Right atrium auricular region (tissue), 2 donors: ENCODE results near the gene NEK4. TPM values are rescaled to one million over a fixed set of nuclear protein-coding genes. Genes with fewer than 3 reads are reported as not detected.
A peak's percentile ranks its signal among the peaks of the same experiment; 100 is the strongest.

Experiments used
- DNase-seq: peaks from one replicate; pipeline ENCODE4 v3.0.0-alpha.2; 2019; ENCODE audit warnings: low spot score
- H3K27ac ChIP-seq, 2 donors: fragments of 200-600 bp; sonication (generic); 1 replicate in 1 of 2; 2 replicates in 1 of 2; pipeline ENCODE4 v1.5.1; 2016 to 2019
- H3K27me3 ChIP-seq, 2 donors: fragments of 200-600 bp; sonication (generic); one replicate each; pipeline versions ENCODE4 v1.5.1 to v1.6.0; 2017 to 2019
- H3K36me3 ChIP-seq: fragments of 200-600 bp; sonication (generic); one replicate; pipeline ENCODE4 v1.5.1; 2016
- H3K4me1 ChIP-seq, 2 donors: fragments of 200-600 bp; sonication (generic); one replicate each; pipeline versions ENCODE4 v1.5.1 to v1.6.0; 2017 to 2019
- H3K4me3 ChIP-seq, 2 donors: fragments of 200-600 bp; sonication (generic); 1 replicate in 1 of 2; 2 replicates in 1 of 2; pipeline ENCODE4 v1.5.1; 2017 to 2019; ENCODE audit warnings: mild to moderate bottlenecking in 1 of 2, moderate library complexity in 1 of 2
- H3K9me3 ChIP-seq, 2 donors: fragments of 200-600 bp; sonication (generic); one replicate each; pipeline ENCODE4 v1.5.1; 2019
- total RNA-seq, 2 donors: library from RNA; depleted of rRNA; stranded (reverse); fragments of >200 nt; gene quantifications; one replicate each; pipeline ENCODE4 v1.1.0, GENCODE V29; 2016
- TF ChIP-seq, protein P1 (sequence below), 2 donors: fragments of 200-600 bp; sonication (generic); IDR thresholded peaks; one replicate each; pipeline ENCODE4 v1.5.1; 2019; ENCODE audit warnings: antibody characterized with exemption in 2 of 2

NEK4 gene
- total RNA-seq: 10 to 100 TPM; 12.8 to 14.6 TPM

DNA sequence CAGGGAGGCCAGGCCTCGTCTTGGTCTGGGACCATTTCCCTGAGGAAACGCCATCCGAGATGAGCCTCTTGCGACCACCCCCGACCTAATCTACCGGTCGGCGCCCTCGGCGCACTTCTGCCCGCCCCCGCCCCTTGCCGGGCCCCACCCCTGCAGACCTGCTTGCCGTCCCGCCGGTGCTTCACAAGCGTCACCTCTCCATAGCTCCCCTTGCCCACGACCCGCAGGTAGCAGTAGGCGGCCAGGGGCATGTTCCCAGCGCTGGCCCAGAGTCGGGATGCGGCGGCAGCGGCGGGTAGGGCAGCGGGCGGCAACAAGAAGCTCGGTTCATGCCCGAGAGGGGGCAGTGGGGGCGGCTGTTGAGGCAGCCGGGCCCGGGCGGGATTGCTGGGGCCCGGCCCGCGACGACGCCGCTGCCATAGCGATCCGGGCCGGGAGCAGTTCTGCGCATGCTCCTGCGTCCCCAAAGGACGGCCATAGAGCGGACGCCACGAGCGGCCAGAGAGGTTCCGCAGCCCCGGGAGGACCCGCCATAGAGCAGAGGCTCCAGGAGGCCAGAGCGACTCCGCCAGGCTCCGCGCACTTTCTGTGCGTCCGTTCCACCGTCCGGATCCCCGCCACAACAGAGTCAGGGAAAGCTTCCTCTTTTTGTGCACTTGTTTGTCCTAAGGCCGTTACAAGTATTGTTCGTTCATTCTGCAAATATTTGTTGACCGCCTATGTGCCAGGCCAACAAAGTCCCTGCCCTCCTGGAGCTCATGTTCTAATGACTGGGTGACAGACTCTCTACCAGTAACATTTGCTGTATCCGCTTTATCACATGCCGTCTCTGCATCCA lies at the start of gene NEK4:
Gene NEK4, minus strand, starts transcription at position 445 of the 838 bp plus-strand sequence. Its CDS starts 194 bp downstream, at position 251.
- TF ChIP-seq, protein P1, sequence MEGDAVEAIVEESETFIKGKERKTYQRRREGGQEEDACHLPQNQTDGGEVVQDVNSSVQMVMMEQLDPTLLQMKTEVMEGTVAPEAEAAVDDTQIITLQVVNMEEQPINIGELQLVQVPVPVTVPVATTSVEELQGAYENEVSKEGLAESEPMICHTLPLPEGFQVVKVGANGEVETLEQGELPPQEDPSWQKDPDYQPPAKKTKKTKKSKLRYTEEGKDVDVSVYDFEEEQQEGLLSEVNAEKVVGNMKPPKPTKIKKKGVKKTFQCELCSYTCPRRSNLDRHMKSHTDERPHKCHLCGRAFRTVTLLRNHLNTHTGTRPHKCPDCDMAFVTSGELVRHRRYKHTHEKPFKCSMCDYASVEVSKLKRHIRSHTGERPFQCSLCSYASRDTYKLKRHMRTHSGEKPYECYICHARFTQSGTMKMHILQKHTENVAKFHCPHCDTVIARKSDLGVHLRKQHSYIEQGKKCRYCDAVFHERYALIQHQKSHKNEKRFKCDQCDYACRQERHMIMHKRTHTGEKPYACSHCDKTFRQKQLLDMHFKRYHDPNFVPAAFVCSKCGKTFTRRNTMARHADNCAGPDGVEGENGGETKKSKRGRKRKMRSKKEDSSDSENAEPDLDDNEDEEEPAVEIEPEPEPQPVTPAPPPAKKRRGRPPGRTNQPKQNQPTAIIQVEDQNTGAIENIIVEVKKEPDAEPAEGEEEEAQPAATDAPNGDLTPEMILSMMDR (IDR thresholded peaks at IDR 0.05): no peak
- peak; percentile 85 for DNase-seq
- Histone ChIP-seq H3K27ac (peak within 1 kb of the TSS; percentile 68 to 76), H3K9me3 (no peaks in the 10 kb centered on the region), H3K36me3 (peaks cover 8% of the 10 kb centered on the region), H3K4me1 (peaks cover 0 to 11% of the 10 kb centered on the region in 2 donors), H3K27me3 (no peaks in the 10 kb centered on the region), H3K4me3 (peak within 1 kb of the TSS; percentile 86 to 94)

DNA sequence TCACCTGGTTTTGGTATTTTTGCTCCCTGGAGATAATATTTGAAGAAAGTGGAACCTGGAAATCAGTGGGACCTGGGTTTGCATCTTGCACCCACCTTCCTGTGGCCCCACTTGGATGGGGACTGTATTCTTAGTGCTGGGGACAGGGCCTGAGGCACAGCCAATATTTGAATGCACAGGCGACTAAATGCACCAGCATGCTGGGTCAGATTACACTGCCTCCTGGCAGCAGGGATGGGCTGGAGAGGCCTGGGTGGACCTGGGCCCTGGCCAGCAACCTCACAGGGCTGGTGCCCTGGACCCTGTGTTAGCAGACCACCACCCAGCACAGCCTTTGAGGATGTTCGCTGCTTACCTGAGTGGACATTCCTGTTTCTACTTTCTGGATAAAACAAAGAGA lies 49.2 kb upstream of the NEK4 start:
- DNase-seq: no peak
- TF ChIP-seq, protein P1 (IDR thresholded peaks at IDR 0.05): no peak
- H3K4me3 ChIP-seq: no peak overlapping the region
- no peaks in the 10 kb centered on the region for H3K4me1 ChIP-seq
- no peak overlapping the region for H3K27ac ChIP-seq
- H3K9me3 ChIP-seq: no peaks in the 10 kb centered on the region
- H3K36me3 ChIP-seq: peaks cover 8% of the 10 kb centered on the region
- H3K27me3 ChIP-seq: no peaks in the 10 kb centered on the region

DNA sequence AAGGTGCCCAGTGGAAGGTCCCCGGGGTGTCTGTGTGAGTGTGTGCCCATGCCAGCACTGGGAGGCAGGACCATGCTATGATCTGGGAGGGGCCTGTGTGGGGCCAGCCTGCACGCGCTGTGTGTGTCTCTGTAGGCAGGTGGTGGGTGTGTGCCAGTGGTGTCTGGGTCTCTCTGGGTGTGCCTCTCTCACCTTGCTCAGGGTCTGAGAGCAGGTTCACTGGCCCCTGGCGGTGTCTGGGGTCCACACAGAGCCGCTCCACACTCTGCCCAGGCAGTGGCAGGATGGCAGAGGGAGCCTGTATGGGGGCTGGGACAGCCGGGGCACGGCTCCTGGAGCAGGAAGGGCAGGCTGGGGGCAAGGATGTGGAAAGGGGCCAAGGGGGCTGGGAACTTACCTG lies 47.1 kb upstream of the NEK4 start:
- Histone ChIP-seq H3K9me3 (no peaks in the 10 kb centered on the region), H3K4me1 (no peaks in the 10 kb centered on the region), H3K27ac (no peak overlapping the region), H3K27me3 (no peaks in the 10 kb centered on the region), H3K36me3 (no peaks in the 10 kb centered on the region), H3K4me3 (no peak overlapping the region)
- TF ChIP-seq, protein P1 (IDR thresholded peaks at IDR 0.05): no peak
- no peak for DNase-seq

DNA sequence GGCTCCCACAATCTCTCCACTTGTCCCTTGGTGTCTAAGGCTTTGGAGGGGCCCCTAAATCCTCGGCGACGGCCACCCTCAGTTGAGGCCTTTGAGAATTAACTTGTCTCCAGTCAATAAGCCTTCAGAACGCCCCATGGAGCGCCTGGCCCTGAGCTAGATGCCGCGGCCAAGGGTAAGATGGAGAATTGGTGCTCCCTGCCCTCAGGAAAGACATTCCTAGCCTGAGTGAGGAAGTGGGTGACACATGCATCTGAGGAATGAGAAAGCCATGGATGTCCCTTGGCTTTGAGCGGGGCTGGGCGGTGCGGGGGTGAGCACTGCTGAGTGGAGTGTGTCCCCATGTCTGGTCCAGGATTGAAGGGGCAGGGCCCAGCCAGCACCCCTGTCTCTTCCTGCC lies 46.5 kb upstream of the NEK4 start:
- Histone ChIP-seq H3K27ac (no peak overlapping the region), H3K27me3 (no peaks in the 10 kb centered on the region)
- no peak for DNase-seq

DNA sequence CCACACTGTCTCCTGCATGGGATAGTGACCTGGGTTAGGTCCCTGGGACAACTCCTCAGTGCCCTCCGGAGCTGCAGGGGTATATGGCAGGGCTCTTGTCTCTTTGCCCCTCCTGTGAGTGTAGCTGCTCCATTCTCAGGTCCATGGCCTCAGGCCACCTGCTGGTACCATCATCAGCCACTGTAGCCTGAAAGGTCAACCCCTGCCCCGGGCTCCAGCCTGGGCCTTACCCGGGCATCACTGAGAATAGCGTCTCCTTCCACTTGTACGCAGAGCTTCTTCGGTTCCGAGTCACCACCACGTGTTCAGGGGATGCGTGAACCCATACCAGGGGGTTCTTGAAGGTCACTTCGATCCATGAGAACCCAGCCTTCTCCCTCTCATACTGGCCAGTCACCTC lies 45.9 kb upstream of the NEK4 start:
- no peak for DNase-seq
- TF ChIP-seq, protein P1 (IDR thresholded peaks at IDR 0.05): no peak
- no peak overlapping the region for H3K4me3 ChIP-seq
- no peaks in the 10 kb centered on the region for H3K27me3 ChIP-seq
- H3K9me3 ChIP-seq: no peaks in the 10 kb centered on the region
- H3K4me1 ChIP-seq: no peaks in the 10 kb centered on the region
- no peaks in the 10 kb centered on the region for H3K36me3 ChIP-seq
- no peak overlapping the region for H3K27ac ChIP-seq

More for the DNA sequence above, 46.5 kb upstream of the NEK4 start:
- H3K4me1 ChIP-seq: no peaks in the 10 kb centered on the region
- H3K9me3 ChIP-seq: no peaks in the 10 kb centered on the region
- H3K36me3 ChIP-seq: no peaks in the 10 kb centered on the region
- H3K4me3 ChIP-seq: no peak overlapping the region
- TF ChIP-seq, protein P1 (IDR thresholded peaks at IDR 0.05): no peak
